SK-N-SH treated with all-trans-retinoic acid at 6 μM for 48 hours (cell line): ENCODE data around the gene PADI3.

Experiments
- ATAC-seq: fragments of 200-7000 bp; cut with Tn5 transposase; 3 replicates; pipeline ENCODE4 v1.9.1; 2020; ENCODE audit warnings: mild to moderate bottlenecking, moderate library complexity
- ARNTL ChIP-seq: fragments of 450-650 bp; formaldehyde crosslinking; IDR thresholded peaks from 2 replicates; pipeline ENCODE4 v1.5.0; 2020; ENCODE audit warnings: low read depth, mild to moderate bottlenecking, moderate library complexity, borderline replicate concordance
- ESRRG ChIP-seq: fragments of 250-450 bp; sonication (Bioruptor Pico); IDR thresholded peaks from 2 replicates; pipeline ENCODE4 v1.6.1; 2021; ENCODE audit warnings: mild to moderate bottlenecking
- GLIS3 ChIP-seq: fragments of 250-450 bp; sonication (Bioruptor Pico); IDR thresholded peaks from 2 replicates; pipeline ENCODE4 v1.5.0; 2020; ENCODE audit warnings: mild to moderate bottlenecking, moderate library complexity
- ISL1 ChIP-seq: fragments of 250-450 bp; sonication (Bioruptor Pico); IDR thresholded peaks from 2 replicates; pipeline ENCODE4 v2.1.2; 2022; ENCODE audit warnings: mild to moderate bottlenecking, moderate library complexity
- OSR1 ChIP-seq: fragments of 250-450 bp; sonication (Bioruptor Pico); IDR thresholded peaks from 2 replicates; pipeline ENCODE4 v1.8.0; 2022; ENCODE audit warnings: moderate library complexity, mild to moderate bottlenecking, inconsistent platforms
- POU6F1 ChIP-seq: fragments of 250-450 bp; sonication (Bioruptor Pico); IDR thresholded peaks from 2 replicates; pipeline ENCODE4 v1.8.0; 2021; ENCODE audit warnings: low read depth, mild to moderate bottlenecking, moderate library complexity, borderline replicate concordance
- PPARA ChIP-seq: fragments of 250-450 bp; sonication (Bioruptor Pico); IDR thresholded peaks from 2 replicates; pipeline ENCODE4 v1.5.0; 2020; ENCODE audit warnings: mild to moderate bottlenecking, borderline replicate concordance
- RARB ChIP-seq: fragments of 250-450 bp; sonication (Bioruptor Pico); IDR thresholded peaks from 2 replicates; pipeline ENCODE4 v1.8.0; 2021; ENCODE audit warnings: mild to moderate bottlenecking, moderate library complexity
- SNAI2 ChIP-seq: fragments of 250-450 bp; sonication (Bioruptor Pico); IDR thresholded peaks from 2 replicates; pipeline ENCODE4 v1.5.0; 2020; ENCODE audit warnings: mild to moderate bottlenecking, moderate library complexity
- TCF4 ChIP-seq: fragments of 250-450 bp; sonication (Bioruptor Pico); IDR thresholded peaks from 2 replicates; pipeline ENCODE4 v1.8.0; 2021; ENCODE audit warnings: mild to moderate bottlenecking, moderate library complexity, borderline replicate concordance
- TOX ChIP-seq: fragments of 250-450 bp; sonication (Bioruptor Pico); IDR thresholded peaks from 2 replicates; pipeline ENCODE4 v1.8.0; 2021; ENCODE audit warnings: mild to moderate bottlenecking, moderate library complexity, borderline replicate concordance
- TSHZ2 ChIP-seq: fragments of 250-450 bp; sonication (Bioruptor Pico); IDR thresholded peaks from 2 replicates; pipeline ENCODE4 v1.5.0; 2020; ENCODE audit warnings: mild to moderate bottlenecking, moderate library complexity
- ZC3H10 ChIP-seq: fragments of 250-450 bp; sonication (Bioruptor Pico); IDR thresholded peaks from 2 replicates; pipeline ENCODE4 v1.5.1; 2021; ENCODE audit warnings: mild to moderate bottlenecking, moderate library complexity
- ZFP3 ChIP-seq: fragments of 250-450 bp; sonication (Bioruptor Pico); IDR thresholded peaks from 2 replicates; pipeline ENCODE4 v1.5.0; 2020; ENCODE audit warnings: mild to moderate bottlenecking, moderate library complexity
- ZFP30 ChIP-seq: fragments of 450-650 bp; formaldehyde crosslinking; IDR thresholded peaks from 2 replicates; pipeline ENCODE4 v1.5.0; 2022; ENCODE audit warnings: mild to moderate bottlenecking, moderate library complexity
- ZNF565 ChIP-seq: fragments of 450-650 bp; formaldehyde crosslinking; conservative IDR thresholded peaks from 2 replicates; pipeline ENCODE4 v1.5.0; 2020; ENCODE audit warnings: low read depth, mild to moderate bottlenecking, moderate library complexity
- ZNF70 ChIP-seq: fragments of 450-650 bp; formaldehyde crosslinking; IDR thresholded peaks from 2 replicates; pipeline ENCODE4 v1.5.0; 2020; ENCODE audit warnings: mild to moderate bottlenecking, moderate library complexity
- ZNF8 ChIP-seq: fragments of 450-650 bp; formaldehyde crosslinking; IDR thresholded peaks from 2 replicates; pipeline ENCODE4 v1.5.0; 2020; ENCODE audit warnings: mild to moderate bottlenecking, moderate library complexity
- TF ChIP-seq, protein P1 (sequence below): fragments of 250-450 bp; sonication (Bioruptor Pico); IDR thresholded peaks from 2 replicates; pipeline ENCODE4 v1.8.0; 2020; ENCODE audit warnings: mild to moderate bottlenecking, moderate library complexity, borderline replicate concordance
- TF ChIP-seq, protein P2 (sequence below): fragments of 250-450 bp; sonication (Bioruptor Pico); IDR thresholded peaks from 2 replicates; pipeline ENCODE4 v1.5.1; 2021; ENCODE audit warnings: mild to moderate bottlenecking, moderate library complexity
- TF ChIP-seq, protein P3 (sequence below): fragments of 250-450 bp; sonication (Bioruptor Pico); IDR thresholded peaks from 2 replicates; pipeline ENCODE4 v1.5.1; 2020; ENCODE audit warnings: low read depth, mild to moderate bottlenecking, moderate library complexity

Gene PADI3

GRCh38 chr1:17224434-17224833, 24.5 kb upstream of the PADI3 start:
- ATAC-seq = no peak
- TF ChIP-seq ZFP30 (CRISPR knock-in tag) (no peak), SNAI2 (no peak), TCF4 (CRISPR knock-in tag) (no peak), TSHZ2 (CRISPR knock-in tag) (no peak), PPARA (CRISPR knock-in tag) (no peak), ARNTL (no peak), ZC3H10 (CRISPR knock-in tag) (no peak), ZNF70 (no peak), TOX (no peak), ISL1 (no peak), ZNF565 (CRISPR knock-in tag) (no peak), ZNF8 (CRISPR knock-in tag) (no peak), OSR1 (no peak), RARB (CRISPR knock-in tag) (no peak), POU6F1 (CRISPR knock-in tag) (no peak), ZFP3 (CRISPR knock-in tag) (no peak)
- TF ChIP-seq, protein P1, sequence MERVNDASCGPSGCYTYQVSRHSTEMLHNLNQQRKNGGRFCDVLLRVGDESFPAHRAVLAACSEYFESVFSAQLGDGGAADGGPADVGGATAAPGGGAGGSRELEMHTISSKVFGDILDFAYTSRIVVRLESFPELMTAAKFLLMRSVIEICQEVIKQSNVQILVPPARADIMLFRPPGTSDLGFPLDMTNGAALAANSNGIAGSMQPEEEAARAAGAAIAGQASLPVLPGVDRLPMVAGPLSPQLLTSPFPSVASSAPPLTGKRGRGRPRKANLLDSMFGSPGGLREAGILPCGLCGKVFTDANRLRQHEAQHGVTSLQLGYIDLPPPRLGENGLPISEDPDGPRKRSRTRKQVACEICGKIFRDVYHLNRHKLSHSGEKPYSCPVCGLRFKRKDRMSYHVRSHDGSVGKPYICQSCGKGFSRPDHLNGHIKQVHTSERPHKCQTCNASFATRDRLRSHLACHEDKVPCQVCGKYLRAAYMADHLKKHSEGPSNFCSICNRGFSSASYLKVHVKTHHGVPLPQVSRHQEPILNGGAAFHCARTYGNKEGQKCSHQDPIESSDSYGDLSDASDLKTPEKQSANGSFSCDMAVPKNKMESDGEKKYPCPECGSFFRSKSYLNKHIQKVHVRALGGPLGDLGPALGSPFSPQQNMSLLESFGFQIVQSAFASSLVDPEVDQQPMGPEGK (CRISPR knock-in tag) = no peak
- TF ChIP-seq, protein P2, sequence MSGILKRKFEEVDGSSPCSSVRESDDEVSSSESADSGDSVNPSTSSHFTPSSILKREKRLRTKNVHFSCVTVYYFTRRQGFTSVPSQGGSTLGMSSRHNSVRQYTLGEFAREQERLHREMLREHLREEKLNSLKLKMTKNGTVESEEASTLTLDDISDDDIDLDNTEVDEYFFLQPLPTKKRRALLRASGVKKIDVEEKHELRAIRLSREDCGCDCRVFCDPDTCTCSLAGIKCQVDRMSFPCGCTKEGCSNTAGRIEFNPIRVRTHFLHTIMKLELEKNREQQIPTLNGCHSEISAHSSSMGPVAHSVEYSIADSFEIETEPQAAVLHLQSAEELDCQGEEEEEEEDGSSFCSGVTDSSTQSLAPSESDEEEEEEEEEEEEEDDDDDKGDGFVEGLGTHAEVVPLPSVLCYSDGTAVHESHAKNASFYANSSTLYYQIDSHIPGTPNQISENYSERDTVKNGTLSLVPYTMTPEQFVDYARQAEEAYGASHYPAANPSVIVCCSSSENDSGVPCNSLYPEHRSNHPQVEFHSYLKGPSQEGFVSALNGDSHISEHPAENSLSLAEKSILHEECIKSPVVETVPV (CRISPR knock-in tag) = no peak
- TF ChIP-seq, protein P3, sequence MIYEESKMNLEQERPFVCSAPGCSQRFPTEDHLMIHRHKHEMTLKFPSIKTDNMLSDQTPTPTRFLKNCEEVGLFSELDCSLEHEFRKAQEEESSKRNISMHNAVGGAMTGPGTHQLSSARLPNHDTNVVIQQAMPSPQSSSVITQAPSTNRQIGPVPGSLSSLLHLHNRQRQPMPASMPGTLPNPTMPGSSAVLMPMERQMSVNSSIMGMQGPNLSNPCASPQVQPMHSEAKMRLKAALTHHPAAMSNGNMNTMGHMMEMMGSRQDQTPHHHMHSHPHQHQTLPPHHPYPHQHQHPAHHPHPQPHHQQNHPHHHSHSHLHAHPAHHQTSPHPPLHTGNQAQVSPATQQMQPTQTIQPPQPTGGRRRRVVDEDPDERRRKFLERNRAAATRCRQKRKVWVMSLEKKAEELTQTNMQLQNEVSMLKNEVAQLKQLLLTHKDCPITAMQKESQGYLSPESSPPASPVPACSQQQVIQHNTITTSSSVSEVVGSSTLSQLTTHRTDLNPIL (CRISPR knock-in tag) = no peak

- no peak for ATAC-seq
- TF ChIP-seq POU6F1 (CRISPR knock-in tag) (no peak), ESRRG (CRISPR knock-in tag) (no peak), GLIS3 (CRISPR knock-in tag) (no peak), ZNF565 (CRISPR knock-in tag) (no peak)
Observed at GRCh38 chr1:17225140-17225539, 23.8 kb upstream of the PADI3 start.
